ENCODE results near the gene FYCO1.

Gene FYCO1

DNA sequence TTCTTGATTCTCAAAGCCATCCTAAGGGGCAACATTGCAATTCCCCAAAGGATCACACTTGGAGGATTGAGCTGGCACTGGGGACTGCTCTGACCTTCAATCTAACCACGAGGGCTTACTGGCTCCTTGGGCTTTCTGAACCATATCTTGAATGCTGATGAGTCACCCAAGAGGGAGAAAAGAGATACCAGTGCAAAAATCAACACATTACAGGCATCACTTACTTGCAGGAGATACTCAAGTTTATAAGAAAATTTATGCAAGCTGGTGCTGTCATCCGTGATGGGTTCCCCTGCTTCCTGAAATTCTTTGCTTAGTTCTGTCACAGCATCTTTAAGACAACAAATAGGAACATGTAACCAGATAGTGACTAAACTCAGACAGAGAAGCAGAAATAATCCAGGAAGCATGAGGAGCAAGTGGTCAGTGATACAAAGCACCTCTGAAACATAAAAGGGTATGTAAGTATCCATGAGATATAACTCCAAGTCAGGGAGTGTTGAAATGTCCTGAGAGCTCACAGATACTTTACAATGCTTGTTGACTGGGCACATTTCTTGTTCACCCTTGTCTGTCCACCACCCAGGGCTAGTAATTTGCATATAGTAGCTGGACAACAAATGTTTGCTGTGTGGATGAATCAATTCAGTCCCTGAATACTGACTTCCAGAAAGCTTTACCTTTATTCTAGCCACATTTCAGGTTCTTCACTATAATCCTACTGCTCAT is 14.1 kb downstream of the FYCO1 start:
- no peak for DNase-seq

DNA sequence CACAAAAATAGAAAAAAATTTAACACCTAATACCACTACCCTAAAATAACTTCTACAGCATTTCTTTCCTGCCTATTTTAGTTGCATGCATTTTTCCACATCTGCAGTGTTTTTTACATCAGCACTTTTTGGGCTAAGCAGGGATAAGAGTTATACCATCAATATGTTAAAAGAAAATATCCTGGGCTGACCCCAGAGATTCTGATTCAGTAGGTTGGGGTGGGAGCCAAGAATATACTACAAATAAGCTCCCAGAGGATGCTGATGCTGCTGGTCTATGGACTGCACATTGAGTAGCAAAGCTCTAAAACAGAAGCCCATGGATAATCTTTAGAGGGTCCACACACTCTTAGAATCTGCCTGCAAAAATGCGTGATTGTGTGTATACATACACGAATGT is 14.8 kb downstream of the FYCO1 start:
- no peak for DNase-seq

DNA sequence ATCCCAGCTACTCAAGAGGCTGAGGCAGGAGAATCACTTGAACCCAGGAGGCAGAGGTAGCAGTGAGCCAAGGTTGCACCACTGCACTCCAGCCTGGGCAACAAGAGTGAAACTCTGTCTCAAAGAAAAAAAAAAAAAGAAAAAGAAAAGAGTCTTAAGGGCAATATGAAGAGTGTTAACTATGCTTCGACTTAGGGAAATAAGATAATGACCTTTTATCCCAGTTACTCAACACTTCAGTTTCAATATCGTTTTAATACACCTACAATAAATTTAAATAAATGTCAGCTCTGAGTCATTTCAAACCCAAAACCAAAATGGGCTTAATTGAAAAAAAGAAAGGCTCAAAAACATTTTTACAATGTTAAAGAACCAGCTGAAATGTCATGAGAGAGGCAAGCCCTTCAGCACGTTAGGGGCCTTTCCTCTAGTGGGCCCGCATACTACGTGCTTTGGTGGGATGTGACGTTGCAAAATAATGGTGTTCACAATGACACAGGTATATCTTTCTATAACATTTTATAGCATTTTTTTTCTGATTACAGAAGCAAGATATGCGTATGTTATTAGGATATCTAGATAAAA is 15.3 kb downstream of the FYCO1 start:
- DNase-seq = no peak

DNA sequence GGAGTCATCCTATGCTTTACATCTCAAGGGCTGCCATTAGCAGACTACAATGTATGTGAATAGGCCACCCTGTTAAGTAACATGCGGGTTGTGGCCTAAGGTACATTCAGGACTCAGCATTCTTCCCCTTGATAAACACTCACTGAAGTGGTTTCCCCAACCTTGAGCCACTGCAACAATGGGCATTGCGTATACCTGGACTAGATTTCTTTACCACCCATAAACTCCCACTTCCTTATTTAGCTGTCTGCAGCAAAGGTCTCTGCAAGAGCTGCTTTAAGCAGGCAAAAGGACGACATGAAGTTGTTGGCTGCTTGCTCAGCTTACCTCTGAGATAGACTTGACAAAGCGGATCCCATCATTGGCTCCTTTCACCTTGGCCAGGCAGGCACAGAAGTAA is 16.2 kb downstream of the FYCO1 start:
- no peak for DNase-seq

DNA sequence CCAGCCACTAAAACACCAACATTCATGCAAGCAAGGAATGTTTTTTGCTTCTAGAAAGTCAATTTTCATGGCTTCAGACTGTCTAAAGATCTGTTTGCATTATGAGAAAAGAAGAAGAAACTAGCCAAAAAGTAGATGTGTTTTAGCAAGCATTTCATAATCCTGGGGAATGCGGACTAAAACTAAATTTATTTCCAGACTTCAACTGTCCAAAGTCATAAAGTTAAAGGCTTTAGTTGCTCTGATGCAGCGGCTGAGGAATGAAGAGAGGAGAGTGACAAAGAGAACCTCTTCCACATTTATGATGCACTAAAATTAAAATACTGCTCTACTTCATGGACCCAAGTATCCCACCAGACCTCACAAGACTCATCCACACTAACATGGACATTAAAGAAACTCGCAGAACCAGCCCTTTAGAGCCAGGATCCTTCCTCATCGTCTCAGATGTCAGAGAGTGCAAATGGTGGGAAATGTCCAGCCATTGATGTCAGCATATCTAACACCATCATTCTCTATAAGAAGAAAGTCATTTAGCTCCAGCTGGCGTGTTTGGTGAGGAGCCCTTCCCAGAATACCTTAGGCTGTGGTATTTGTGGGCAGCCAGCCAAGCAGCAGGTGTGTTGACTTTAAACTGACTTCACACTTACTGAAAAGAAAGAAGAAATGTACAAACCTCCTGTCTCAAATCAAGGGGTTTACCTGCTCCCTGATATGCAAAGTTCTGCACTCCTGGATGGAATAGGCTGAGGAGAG is 17.4 kb downstream of the FYCO1 start:
- DNase-seq = no peak

DNA sequence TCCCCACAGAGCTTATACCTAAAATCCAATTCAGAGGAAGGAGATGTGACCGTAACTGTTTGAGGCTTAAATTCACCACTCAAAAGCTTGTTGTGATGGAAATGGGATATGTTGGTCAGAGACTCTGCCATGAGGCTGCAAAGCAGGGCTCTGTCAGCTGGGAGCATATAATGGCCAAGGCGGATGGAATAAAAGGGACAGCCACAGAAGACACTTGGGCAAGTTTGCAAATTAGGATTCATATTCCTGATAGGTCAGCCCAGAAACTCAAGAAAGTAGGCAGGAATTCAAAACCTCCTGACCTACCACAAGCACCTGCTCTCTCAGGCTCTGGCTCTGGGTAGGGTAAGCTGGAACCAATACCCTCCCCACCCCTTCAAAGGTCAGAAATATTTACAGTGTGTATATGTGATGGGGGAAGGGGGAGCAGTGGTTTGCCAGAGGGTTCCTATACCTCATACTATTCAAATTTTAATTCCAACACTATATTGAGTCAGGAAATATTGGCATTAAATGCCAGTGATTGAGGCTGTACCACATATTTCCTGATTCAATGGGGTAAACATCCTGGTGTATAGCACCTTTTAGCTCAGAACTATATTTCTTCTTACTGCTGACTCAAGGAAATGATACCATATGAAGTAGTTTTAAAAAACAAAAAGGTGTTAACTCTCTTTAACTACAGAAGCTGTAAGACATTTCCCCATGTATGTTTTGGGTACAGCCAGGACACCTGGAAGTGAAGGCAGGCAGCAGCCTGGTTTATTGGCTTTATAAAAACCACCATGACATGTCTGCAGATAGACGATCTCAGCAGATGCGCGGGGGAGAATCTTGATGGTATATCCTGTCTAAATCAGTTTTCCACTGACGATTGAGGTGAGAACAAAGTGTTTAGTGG is 19.2 kb downstream of the FYCO1 start:
- DNase-seq = no peak

DNA sequence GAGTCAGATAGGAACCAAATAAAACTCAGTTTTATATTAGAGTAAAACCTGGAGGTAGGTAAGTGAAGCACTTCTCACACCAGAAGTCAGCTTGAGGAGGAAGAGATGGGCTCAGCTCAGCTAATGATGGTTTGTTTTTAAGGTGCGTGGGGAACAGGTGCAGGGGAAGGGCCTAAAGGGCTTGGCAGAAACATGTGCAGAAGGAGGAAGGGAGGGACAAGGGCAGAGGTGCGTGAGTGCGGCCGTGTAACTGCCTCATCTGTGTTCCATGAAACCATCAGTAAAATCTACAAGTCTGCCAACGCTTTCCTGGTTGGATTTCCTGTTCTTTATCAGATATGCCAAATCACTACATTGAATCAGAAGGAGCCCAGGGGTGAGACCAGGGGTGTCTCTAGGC is 19.9 kb downstream of the FYCO1 start:
- no peak for DNase-seq

DNA sequence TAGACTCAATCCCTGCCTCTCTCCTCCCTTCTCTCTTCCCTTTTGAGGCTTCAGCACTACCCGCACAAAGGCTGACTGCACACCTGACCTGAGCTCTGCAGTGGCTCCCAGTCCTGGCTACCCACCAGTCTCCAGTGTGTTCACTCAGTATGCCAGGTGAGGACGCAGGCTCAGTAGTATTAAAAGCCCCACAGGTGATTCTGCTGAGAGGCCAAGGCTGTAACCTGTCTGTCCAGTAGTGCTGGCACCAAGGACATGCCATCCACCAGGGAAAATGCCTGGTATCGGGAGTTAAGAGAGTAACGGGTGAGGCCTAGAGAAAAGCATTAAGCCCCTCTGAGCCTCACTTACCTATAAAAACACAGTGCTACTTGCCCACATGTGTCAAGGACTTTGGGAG is 20.9 kb downstream of the FYCO1 start:
- no peak for DNase-seq

DNA sequence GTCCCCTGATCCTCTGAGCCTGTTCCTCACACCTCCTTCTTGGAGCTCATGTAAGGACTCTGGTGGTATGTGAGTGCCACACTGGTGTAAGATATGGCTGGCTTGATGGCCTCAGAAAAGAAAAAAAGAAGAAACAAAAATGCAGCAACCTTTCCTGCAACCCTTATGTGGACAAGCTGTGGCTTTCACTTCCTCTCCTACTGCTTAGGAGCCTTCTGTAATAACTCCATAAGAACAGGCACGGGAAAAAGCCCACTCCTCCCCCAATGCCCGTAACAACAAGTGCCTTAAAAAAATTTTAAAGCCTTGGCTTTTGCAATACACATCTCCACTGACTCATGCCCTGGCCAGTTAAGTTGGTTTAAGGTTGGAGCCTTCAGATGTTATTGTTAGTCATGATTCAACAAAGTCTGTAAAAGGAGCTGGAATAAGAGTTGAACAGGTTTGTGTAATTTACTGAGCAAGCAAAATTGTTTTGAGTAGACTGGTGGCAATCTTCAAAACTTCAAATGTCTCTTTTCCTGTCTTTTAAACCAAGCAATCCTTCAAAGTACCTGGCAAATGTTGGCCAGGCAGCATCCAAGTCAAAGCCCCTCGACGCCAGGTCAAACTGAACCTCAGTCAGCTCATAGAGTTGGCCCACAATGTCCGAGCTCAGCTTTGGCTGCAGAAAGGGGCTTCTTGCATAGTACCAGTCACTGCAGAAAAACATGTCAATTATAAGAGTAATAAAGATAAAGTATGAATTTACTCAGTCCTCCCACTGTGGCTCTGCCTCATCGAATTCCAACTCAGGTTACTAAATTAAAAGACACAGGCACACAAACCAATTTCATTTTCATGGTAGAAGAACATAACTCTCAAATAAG is 22.9 kb downstream of the FYCO1 start:
- DNase-seq = peak; percentile 100

DNA sequence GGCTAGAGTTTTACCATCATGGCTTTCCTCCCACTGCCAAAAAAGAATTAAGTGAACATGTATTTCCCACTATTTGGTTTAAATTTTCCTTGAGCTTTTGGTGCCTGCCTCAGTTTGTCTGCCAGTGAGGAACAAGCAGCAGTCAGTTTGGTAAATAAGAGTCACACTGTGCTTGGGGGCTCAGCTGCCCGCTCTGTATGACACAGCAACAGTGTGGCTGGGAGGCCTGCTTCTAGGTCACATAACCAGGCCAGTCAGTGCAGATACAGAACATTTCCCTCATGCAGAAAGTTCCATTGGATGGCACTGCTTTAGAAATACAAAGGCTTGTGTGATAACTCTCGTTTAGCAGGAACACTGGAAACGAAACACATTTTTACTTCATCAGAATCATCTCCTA is 25.7 kb downstream of the FYCO1 start:
- DNase-seq = no peak

DNA sequence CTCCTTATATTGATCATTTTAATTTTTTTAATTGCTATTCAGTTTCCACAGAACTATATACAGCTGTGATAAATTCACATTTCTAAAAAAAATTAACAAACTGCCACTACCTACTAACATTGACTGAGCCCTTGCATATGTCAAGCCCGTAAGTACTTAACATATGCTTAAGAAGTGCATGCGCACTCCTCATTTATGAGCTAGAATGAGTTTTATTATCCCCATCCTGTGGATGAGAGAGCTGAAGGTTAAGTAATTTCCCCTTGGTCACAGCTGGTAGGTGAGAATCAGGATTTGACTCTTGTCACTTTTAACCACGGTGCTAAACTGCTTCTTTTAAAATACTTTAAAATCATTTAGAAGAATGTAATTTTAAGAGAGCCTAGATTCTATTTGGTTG is 26.5 kb downstream of the FYCO1 start:
- no peak for DNase-seq

DNA sequence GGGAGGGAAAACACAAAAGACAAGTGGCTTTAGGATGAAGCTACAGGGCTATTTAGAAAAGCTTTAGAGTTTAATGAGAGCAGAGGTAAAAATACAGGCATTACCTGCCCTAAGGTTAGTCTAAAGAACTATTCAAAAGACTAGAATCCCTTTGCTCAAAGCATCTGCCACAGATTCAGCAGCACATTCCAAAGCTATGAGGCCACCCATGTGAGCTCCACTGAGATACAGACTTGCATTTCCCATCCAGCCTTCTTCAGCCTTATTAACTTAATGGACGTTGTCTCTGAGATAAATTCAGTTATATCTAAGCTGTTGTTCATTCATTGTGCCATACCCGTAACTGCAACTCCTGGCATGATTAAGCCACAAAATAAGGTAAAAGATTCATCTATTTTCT is 26.9 kb downstream of the FYCO1 start:
- no peak for DNase-seq

DNA sequence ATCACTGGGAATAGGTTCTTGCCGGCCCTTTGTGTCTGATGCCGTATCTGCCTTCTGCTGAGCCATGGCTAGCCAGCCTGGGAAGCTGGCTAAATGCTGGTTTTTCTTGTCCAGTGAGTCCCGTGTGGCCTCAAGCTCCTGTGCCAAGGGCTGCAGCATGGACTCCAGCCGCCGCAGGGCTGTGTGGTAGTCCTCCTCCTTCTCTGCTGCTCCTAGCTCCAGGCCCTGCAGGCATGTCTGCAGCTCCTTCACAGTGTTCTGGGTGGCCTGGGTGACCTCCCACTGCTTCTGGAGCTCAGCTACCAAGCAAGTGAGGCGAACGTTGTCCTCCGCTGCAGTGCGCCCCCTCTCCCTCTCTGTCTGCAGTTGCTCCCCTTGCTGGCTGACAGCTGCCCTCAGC is 27.5 kb downstream of the FYCO1 start:
- no peak for DNase-seq

DNA sequence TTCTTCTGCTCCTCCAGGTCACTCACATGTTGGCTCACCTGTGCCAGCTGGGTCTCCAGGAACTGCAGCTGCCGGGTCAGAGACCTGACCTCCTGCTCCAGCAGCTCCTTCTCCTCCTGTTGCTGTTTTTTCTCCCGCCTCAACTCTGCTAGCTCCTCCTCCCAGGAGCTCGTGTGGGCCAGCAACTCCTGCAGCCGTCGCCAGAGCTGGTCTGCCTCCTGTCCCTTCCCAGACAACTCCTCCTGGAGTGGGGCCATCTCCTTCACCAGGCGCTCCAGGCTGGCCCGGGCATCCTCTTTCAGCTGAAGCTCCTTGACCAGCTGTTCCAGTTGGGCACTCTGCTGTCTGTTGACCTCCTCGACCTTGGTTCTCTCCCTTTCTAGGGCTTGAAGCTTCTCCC is 27.9 kb downstream of the FYCO1 start:
- no peak for DNase-seq

DNA sequence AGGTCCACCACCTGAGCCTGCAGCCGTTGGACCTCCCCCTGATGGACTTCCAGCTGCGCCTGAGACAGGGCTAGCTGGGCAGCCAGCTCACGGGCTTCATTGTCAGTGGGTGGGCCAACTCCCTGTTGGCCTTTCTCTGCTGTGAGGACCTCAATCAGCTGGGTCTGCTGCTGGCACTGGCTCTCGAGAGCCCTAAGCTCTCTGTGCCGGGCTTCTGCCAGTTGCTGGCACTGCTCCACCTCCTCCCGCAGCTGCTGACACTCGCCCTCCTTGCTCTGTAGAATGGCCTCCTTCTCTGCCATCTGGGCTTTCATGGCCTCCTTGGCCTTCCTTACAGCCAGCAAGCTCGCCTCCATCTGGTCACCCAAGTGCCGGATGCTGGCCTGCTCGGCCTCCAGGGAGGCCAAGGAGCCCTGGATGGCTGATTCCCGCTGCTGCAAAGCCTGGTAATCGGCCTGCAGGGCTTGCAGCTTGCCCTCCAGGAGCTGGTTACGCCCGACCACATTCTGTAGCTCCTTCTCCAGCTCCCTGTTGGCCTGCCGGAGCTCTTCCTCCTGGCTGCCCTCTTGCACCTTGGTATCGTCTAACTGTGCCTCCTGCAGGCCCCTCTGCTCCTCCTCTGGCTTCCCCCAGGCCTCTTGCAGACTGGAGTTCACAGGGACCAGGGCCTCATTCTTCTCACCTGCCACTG is 28.5 kb downstream of the FYCO1 start:
- DNase-seq = no peak

DNA sequence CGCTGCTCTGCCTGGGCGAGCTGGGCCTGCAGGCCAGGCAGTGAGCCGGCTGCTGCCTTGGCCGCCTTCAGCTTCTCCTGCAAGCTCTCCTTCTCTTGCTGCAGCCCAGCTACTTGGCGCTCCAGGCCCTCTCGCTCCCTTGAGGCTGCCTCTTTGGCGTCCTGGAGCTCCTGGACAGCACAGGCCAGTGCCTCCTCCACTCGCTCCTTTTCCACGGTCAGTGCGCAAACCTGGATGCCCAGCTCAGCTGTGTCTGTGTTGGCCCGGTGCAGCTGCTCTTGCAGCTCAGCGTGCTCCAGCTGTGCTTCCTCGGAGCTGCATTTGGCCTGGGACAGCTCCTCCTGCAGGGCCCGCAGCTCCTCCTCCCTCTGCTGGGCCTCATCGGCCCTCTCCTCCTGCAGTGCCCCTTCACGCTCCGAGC is 29.2 kb downstream of the FYCO1 start:
- no peak for DNase-seq

DNA sequence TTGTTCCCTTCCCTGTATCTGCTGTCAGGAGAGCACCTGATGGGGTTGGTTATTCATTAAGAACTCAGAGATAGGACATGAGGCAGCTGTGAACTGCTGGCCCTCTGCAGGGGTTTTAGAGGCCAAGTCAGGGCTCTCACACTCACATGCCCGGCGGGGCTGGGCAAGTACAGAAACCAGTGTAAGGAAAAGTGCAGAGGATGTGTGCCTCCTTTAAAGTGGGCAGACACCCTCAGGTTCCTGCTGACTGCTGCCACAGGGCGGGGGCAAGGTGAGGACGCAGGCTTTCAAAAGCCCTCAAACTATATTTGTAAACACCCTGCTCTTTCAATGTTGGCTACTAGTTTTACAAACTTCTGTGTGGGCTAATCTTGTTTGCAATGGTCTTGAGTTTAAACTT is 30.0 kb downstream of the FYCO1 start:
- no peak for DNase-seq

DNA sequence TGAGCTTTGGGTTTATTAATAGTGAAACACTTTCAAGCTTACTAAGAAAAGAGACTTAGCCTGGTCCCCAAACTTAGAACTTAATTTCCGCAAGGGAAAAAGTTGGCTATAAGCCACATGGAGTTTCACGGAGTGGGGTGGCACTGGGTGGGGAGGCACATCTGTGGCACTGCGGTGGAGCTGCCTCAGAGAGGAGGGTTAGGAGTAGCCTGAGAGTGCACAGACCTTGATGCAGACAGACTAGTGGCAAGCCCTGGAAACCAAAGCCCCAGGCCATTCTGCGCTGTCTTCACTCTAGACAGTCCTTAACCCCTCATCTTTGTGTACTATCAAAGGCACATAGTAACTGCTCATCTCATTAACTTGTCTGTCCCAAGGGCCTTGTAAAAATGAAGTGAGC is 30.4 kb downstream of the FYCO1 start:
- no peak for DNase-seq

DNA sequence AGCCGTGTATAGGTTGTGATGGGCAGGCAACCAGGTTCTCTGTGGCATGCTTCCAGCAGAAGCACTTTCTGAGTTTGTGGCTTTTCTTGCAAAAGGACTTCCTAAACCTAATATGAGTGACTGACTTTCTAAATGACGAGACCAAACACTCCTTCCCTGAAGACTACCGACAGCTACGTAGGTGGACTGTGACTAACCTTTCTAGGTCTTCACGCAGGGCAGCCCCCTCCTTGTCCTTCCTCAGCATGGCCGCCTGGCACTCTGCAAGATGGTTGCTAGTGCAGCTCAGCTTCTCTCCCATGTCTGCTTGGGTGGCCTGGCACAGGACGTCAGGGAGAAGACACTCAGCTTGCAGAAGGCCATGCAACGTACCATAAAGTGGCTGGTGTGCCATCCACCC is 31.5 kb downstream of the FYCO1 start:
- DNase-seq = no peak

DNA sequence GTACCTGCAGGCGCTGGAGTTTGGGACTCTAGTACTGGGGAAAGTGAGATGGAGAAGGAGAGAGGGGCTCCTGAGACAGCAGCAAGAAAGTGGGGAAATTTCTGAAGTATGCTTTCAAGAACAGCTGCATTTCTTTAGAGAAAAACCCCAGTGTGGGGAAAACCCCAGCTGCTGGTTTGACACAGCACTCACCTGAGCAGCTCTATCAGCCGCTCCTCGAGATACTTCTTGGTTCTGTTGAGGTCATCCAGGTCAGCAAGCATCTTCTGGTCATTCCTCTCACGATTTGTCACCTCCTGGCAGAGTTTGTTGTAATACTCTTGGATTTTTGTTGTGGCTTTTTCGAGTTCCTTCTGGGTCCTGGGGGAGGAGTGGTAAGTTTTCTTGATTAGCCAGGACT is 33.6 kb downstream of the FYCO1 start:
- no peak for DNase-seq

DNA sequence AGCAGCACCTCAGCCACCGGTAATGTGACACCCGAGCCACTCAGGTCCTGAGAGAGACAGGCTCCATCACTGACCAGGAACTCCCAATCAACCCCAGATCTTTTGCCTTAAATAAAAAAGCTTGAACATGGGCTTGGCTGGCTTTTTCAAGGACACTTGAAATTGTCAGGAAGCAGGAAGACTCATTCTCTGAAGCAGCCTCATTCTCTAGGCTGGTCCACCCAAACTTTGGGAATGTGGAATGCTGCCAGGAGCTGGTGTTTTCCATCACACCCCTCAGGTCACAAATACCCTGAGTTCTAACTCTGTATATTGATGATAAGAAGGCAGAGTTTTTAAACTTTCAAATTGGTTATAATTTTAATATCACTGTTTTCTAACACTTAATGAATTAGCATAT is 35.3 kb downstream of the FYCO1 start:
- DNase-seq = no peak

DNA sequence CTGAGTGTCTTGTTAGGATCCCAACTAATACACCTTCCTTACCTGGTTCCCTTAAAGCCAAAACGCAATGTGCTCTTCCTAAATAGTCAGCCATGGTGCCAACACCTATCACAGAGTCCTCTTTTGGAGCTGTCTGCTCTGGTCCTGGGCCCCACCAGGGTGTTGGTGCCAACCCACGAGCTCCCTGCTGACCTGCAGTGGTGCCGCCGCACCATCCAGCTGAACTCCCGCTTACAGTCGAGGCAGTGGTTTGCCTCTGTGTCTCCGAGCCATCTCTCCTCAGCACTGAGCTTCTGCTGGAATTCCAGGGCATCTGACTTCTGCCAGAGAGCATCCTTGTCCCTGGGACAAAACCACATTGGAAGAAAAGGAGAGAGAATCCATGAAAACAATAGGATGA is 36.4 kb downstream of the FYCO1 start:
- DNase-seq = no peak

Measured in SIG-M5 (cell line).